GM21526 (cell line): ENCODE measurements around the gene CDH10.

Experiments
- ATAC-seq: cut with Tn5 transposase; IDR thresholded peaks from one replicate; pipeline ENCODE4 v1.9.1; 2021; ENCODE audit warnings: moderate library complexity; ENCODE audit not compliant: unreplicated experiment, low FRiP score

CDH10 gene

GRCh38 chr5:24492229-24492628, 152.5 kb downstream of the CDH10 start:
- ATAC-seq: no peak

DNA sequence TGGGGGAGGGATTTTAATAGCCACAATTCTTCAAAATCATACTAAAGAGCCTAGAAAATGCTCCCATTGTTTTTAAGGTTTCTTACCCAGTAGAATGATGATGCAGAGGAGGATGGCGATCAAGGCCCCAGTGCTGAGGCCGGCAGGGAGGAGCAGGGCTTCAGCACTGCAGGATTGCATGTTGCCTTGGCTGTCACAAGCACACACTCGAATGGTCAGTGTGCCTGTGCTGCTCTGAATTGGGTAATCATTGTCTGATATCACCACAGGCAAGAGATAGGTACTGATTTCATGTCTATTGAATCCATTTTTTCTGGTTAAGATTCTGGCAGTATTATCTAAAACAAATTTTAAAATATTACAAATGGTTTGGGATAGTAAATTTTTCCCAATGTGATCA, 153.3 kb downstream of the CDH10 start:
- ATAC-seq: no peak

- ATAC-seq: no peak
These were observed 157.2 kb downstream of the CDH10 start for GRCh38 chr5:24487368-24488229.

GRCh38 chr5:24480952-24481351, 163.8 kb downstream of the CDH10 start:
- ATAC-seq: no peak

DNA sequence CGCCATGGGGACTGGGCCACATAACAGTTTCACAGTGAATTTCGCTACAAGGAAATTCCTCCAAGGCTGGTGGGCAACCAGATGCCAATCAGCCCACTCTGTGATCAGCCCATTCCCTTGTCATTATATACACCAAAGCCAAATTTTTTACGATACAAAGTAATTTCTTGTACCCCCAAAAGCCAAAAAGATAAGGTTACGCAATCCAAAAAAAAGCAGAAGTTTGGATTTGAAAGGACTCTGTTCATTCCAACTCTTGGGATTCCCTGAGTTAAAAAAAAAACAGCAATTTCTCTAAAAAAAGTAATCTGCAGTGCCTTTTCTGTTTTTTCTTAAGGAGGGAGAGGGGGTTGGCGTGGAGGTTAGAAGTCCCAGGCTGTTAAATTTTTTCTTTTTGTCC, 166.8 kb downstream of the CDH10 start:
- ATAC-seq: no peak

DNA sequence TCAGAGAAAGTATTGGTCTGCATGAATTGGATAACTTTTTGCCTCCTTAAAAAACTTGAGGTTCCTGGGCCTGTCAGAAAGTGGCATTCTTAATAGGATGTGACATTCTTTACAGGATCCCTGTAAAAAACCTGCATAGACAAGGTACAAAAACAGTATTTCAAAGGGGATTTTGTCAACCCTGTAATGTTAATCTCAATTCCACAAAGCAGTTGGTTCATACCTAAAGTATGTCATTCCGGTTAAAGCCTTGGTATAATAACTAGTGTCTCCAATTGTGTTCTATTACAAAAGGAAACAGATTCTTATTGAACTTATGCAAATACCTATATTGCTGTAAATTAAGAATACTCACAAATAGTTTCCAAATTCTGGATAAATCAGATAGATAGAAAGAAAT, 169.7 kb downstream of the CDH10 start:
- ATAC-seq: no peak

DNA sequence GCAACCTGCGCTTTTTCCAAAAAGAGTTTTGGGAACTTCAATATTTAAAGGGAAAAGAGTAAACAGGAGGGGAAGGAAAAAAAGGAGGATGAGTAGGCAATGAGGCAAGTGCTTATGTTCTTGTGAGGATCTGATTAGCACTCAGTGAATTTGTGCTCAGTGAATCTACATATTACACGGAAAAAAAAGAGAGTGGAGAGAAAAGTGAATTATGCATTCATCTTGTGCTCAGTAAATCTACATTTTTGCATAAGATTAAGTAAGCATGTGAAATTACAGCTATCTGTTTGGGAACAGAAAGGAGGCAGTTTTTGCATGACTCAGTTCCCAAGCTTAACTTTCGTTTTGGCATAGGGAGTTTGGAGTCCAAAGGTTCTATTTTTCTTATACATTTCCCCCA, 170.1 kb downstream of the CDH10 start:
- ATAC-seq: no peak

GRCh38 chr5:24472518-24472917, 172.3 kb downstream of the CDH10 start:
- ATAC-seq: no peak

GRCh38 chr5:24444414-24444813, 200.4 kb downstream of the CDH10 start:
- ATAC-seq: no peak

- no peak for ATAC-seq
These were observed 205.3 kb downstream of the CDH10 start for GRCh38 chr5:24439465-24439864.
